Superior temporal gyrus (tissue), 1 donor: ENCODE data around the gene TNIK.

ENCODE experiments used
- DNase-seq: peaks from one replicate; pipeline ENCODE4 v3.0.0-alpha.2; 2016; ENCODE audit errors: extremely low spot score

Gene TNIK

DNA sequence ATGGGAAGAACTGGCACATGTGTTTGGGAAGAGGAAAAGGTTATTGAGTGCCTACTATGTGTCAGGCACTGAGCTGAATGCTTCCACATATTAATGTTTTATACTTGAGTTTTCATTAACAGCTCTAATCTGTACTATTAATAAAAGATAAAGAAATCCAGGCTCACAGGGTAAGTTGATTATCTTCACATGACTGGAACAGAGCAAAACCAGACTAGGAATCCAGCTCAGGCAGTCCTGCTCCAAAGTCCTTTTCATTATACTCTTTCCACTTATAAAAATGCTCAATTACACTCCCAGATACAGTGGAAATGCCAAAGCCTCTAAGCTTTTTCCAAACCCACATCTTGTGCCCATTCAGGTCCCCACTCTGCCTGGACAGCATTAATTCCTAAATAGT is 97.6 kb downstream of the TNIK start:
- DNase-seq: no peak

DNA sequence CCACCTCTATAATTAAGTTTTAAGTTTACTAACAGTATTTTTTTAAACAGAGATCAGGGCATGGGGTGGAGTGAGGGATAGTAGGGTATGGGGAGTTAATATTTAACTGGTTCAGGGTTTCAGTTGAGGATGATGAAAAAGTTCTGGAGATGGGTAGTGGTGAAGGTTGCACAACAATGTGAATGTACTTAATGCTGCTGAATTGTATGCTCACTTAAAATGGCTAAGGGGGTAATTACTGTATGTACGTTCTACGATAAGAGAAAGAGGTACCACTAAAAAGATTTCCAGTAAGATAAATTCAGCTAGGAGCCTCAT is 101.4 kb downstream of the TNIK start:
- no peak for DNase-seq

DNA sequence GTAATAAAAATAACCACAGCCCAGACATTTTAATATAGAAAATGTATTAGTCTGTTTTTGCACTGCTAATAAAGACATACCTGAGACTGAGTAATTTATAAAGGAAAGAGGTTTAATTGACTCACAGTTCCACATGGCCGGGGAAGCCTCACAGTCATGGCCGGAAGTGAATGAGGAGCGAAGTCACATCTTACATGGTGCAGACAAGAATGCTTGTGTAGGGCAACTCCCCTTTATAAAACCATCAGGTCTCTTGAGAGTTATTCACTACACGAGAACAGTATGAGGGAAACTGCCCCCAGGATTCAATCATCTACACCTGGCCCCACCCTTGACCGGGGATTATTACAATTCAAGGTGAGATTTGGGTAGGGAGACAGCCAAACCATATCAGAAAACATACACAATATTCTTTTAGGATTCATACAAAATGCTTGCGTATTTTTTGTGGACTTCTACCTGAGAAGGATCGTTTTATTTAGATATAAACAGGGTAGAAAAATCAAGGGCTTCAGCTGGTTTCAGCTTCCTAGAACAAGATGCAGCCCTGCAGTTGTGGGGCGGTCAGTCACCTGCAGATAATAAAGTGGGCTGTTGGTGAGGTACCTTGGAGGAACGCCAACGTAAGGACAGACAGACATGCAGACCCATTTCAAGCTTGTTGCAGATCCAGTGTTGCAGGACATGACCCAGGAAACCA is 101.9 kb downstream of the TNIK start:
- no peak for DNase-seq

DNA sequence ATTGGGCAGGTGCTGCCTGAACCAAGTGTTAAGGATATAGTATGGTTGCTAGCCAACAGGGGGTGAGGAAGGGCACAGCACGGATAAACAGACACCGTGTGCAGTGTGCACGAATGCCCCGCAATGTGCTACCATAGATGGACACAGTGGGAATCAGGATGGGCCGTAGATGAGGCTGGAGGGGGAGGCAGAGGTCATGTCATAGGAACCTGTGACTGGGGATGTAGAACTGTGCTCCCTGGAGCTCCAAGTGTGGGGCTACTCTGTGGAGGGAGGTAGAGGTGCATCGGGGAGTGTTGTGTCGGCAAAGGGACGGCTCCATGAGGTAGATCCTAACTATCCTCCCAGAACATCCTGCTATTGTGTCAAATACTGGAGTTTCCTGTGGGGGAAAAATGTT is 102.5 kb downstream of the TNIK start:
- DNase-seq: no peak

DNA sequence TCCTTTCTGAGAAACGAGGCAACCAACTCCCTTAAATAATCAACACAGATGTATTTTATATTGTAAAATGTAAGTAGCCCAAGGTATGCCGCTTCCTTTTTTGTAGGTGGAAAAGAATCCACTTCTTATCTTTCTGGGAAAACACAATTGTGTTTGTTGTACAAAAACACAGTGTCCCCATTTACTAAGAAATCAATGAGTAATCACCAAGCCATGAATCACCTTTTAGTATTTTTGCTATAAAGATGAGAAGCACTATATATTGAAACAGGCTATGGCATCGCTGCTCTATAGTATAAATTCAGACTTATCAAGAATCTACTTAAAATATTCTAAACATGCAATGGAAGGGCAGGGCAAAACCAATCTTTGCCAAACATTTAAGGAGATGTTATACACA is 104.0 kb downstream of the TNIK start:
- DNase-seq: no peak

DNA sequence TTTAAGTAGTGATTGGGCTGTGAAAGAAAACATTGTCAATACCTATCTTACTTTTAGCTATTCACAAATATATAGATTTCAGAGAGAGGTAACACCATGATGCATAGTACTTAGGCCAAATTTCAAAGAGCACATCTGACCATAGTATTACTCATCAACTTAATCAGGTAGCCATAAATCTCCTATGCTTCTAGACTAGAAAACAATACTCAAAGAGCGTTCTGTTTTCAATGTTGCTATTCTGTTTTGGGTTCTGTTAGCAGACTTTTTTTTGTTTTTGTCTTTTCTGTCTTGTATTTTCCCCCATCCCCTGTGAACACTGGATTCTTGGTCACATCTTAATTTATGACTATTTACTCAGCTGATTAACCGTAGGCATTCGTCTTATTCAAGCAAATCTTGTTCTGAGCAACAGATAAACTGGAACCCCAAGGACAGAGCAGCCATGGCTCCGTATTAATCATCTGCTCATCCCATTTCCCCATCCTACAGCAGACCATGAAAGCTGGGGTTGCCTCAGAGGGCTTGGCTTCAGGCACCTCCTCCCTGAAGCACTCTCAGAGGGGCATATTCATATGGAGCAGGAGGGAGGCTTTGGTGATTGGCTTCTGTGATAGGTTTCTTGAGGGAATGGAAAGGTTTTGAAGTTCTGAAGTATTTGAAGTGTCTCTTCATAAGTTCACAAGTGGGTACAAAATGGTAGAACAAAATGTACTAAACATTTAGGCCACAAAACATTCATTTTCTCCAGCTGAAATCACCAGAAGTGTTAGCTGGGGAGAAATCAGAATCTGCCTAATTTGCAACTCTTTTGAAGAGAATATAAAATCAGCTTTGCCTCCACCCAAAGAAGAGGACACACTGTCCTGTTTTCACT is 105.3 kb downstream of the TNIK start:
- no peak for DNase-seq

DNA sequence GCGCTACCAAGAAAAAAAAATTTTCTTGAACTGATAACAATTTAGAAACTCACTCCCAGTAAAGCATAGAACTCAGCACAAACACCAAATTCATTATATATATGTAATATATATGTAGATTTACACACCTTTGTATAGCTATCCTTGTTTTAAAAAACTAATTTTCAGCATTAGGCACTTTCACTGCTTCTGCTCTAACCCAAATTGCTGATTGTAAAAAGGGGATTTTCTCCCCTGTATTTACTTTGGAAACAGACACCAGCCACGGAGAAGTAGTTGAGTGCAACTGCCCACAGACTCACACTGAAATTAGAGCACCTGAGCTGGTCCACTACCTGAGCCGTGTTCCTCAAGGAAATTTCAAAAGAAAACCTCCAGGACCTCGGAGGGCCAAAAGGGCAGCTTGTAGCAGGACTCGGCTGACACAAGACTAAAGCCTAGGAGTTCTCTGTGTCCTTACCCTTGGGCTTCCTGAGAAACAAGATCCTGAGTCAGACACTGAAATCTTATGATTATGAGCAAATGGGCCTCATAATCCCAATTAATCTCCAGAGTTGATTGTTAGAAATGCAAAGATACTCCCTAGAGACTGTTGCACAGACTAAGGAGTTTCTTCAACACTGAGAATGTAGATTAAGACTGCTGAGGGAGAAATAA is 106.0 kb downstream of the TNIK start:
- DNase-seq: no peak

DNA sequence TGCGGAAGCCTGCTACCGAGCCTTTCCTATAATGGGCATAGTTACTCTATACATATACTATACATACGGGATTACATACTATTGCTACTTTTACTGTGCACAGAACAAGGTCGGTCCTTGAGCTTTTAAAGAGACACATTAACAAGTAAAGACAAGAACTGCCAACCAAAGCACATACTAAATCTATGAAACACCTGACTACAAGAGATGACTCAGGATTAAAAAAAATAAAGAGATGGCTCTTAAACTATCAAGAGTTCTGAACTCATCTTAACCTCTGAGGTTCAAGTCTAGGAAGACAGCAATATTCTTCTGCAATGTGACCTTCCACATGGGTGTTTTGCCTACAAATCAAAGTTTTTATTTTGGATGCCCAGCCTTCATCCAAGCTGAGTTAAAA is 106.8 kb downstream of the TNIK start:
- DNase-seq: no peak

DNA sequence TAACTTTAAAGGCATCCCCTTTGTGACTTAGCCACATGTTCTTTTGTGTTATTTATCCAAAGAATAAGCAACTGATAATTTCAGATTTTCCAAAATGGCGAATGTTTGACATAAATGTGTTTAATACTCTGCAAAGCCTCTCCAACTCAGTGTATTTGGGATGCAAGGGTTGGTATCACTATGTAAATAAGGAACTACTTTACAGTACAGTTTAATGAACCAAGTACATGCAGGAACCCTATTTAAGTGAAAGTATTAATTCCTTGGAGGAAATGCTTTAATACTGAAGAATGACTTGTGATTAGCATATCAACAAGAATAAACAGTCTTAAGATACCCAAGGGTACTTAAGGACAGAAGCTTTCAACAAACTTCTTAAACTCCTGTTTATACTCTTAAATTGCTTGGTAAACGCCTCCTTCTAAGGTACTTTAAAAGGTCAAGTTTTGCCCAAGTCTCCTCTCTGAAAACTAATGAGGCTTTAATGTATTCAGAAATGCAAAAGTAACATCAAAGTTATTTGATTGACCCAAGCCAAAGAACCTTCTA is 107.7 kb downstream of the TNIK start:
- no peak for DNase-seq

DNA sequence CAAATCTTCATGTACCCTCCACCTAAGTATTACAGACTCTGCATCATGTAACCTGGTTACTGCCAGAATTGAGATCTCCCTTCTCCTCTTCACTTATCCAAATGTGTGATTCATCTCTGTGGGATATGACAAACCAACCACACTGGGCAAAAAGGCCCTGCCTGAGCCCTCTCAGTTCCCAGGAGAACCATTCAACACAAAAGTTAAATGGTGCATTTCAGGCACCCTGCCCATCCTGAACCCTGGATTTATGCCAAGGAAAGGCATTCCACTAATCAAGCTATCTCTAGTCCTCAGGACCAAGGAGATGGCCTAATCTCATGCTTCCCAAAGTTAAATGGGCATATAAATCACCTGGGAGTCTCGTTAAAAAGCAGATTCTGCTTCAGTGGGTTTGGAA is 108.5 kb downstream of the TNIK start:
- DNase-seq: no peak

DNA sequence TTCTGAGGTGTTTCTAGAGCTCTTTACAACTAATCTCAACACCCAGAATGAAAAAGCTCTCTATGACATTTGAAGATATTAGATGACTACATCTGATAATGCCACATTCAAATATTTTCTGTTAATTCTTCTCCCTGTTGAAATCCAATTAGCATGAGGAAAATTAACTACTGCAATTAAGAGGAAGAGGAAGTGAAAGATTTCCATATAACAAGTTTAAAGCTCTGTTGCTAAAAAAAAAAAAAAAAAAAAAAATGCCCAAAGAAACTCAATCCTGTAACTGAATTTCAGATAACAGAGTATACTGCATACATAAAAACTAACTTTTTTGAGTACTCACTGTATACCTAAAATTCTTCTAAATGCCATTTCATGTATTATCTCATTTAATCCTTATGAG is 109.8 kb downstream of the TNIK start:
- DNase-seq: no peak

DNA sequence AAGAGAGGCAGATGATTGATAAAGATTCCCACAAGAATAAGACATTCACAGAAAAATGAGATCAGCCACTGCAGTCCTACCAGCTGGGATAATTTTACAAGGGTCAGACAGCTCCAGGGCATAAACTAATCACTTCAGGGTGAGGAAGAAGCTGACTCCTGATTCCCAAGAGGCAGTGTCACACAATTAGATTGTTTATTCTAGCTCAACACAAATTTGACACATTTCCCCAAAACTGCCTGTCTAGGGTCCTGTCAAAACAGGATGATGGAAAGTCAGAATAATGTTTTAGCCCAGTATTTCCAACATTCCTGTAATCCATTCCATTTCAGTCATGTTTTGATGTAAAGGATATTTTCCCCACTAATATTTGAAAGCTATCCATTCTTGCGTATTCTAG is 110.8 kb downstream of the TNIK start:
- no peak for DNase-seq

DNA sequence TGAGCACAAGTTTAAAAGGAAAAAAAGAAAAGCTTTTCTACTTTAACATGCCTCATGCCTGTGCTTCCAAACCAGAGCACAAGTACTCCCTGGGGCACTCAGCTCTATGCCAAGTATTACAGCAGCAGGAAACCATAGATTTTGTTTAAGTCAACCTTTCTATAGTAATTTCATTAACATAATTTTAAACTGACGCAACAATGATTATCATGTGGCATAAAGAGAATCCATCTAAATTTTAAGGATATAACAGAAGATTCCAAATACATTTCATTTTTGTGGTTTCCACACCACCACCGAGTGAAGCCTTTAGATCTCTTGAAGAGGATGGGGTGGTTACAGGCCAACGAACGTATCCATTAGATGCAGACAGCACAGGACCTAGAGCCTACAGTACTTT is 112.1 kb downstream of the TNIK start:
- DNase-seq: no peak

DNA sequence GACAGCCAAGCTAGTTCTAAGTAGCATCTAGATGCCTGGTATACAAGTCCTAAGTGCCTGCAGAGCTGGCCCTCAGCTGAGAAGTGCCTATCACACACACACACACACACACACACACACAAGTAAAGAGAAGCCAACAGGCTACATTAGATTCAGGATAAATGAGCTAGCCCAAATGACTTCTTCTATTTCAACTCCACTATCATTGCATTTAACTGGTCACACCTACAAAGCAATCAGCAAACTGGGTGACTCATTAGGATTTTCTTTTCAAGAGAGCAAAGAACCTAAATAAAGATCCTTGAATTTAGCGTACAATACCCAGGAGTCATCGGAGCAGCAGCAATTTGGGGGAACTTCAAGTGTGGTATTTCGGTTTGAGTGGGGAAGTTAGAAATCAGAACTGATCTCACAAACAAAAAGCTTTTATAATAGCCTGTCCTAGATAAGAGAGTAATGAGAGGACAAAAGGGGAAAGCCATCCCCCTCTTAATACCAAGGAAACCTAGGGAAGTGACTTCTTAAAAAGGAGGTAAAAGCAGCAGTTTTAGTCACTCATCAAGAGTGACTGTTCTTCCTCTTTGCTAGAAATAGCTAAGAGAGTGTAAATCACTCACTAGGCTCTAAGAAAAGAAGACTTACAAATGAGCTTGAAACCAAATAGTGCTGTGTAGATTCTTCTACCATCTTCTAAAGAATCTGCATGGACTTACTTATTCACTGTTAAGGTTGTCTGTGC is 112.7 kb downstream of the TNIK start:
- DNase-seq: peak; percentile 68

DNA sequence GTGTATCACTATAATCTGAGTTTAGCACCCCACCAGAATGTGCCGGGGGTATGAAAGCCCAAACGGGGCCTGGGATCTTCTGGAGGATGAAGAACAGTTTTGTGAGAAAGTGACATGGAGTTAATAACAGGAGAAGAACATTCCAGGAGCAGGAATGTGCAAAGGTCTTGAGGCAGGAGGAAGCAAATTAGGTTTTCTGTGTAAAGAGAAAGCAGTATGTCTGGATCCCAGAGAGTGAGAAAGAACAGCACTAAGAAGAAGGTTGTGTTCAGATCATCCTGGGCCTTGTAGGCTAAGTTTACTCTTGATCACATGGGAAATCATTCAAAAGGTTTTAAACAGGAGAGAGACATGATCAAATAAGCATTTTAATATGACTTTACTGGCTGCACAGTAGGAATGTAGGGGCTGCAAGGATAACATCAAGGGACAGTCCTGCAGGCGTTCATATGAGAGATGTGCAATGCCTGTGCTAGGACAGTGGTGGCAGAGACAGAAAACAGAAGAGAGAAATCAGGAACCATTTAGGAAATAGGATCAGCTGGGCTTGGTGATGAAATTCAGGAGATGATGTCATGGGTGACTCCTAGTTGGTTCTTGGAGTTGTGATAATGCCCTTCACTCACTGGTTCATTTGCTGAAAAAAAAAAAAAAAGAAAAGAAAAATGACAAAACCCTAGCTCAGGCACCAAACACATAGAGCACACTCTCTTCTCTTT is 113.5 kb downstream of the TNIK start:
- no peak for DNase-seq

DNA sequence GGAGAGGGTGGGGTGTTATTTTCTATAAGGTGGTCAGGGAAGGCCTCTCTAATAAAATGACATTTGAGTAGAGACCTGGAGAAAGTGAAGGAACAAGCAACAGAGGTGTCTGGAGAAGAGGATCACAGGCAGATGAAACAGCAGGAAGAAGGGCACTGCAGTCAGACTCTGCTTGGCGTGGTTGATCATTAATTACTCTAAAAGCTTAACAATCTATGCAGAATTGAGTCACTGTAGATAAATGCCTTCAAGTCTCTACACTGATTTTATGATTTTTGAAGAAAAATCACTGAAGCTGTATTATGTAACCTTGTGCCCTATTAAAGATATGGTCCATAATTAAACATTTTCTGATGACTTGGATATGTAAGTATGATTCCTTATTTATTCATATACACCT is 114.2 kb downstream of the TNIK start:
- no peak for DNase-seq

DNA sequence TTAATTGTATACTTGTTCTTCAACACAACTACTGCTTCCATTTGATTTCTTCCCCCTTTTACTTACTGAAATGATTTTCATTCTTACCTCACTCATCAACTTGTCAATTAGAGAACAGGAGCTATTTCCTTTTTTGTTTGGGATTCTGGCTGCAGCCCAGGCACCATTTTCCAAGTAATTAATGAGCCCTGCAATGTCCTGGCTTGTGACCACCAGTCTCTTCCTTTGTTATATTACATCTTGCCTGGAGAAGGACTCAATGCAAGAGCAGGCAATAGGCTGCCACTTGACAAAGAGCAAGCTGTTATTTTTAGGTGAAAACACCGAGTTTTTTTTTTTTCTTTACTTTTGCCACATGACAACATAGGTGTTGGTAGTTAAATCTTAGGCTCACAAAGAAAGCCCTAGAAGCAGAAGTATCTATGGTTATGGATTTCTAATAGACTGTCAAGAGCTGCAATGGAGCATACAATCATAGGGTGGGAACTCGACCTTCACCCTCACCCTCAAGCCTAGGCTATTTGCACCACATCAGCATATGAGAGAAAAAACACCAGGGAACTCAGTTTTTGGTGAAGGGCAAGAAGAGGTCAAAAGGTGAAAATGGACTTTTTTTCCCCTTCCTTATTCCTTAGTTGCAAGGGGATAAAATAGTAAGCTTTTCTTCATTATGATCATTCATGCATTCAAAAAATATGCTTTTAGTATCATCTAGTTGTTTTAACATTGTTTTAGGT is 114.9 kb downstream of the TNIK start:
- no peak for DNase-seq

DNA sequence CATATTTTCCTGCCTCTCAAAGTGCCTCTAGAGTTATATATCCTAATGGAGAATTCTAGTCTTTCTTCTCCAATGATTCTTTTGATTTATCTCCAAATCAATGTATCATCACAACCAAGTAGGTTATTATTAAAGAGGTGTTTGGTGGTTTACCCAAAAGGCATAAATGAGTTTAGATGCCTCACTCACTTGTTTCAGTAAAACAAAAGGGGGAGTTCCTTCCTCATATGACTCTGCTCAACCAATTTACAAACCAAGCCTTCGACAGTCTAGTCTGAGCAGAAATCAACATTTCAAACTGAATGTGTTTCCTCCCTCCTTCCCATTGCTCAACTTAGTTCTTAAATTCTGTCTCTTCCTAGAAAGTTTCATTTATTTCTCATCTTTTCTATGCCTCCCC is 116.5 kb downstream of the TNIK start:
- no peak for DNase-seq

DNA sequence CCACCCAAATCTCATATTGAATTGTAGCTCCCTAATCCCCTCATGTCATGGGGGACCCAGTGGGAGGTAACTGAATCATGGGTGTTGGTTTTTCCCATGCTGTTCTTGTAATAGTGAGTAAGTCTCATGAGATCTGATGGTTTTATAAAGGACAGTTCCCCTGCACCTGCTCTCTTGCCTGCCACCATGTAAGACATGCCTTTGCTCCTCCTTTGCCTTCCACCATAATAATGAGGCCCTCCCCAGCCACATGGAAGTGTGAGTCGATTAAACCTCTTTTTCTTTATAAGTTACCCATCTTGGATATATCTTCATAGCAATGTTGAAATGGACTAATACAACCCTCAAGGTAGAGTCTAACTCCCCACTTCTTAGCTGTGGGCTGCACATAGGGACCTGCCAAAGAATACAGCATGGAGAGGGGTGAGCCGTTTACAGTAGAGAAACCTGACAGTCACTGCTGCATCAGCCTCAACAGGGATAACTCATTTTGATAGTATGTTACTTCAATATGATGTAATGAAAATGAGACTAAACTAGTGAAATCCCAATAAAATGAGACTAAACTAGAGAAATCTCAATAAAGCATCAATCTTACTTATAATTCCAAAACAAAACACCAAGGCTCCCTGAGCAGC is 117.3 kb downstream of the TNIK start:
- no peak for DNase-seq

DNA sequence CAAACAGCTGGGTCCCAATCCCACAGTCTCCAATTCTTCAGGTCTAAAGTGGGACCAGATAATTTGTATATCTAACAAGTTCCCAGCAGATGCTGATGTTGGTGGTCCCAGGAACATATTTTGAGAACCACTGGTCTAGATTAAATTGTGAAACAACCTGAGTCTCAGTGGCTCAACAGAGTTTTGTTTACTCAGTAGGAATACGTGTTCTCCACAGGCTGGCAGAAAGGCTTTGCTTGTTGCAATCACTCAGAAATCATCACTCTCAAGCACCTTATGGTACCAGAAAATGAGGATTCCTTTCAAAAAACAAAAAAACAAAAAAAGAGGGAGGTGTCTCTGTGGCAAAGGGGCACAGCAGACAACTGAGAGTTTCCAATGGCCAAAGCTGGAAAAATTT is 118.0 kb downstream of the TNIK start:
- no peak for DNase-seq
